NB4 (cell line): ENCODE data around the gene CERS2.

Source experiments
- MYC ChIP-seq: IDR thresholded peaks from 2 replicates; pipeline ENCODE4 v1.6.1; 2011; ENCODE audit warnings: low read depth, low read length
- TF ChIP-seq, protein P1 (sequence below): IDR thresholded peaks from one replicate; pipeline ENCODE4 v1.5.1; 2012; ENCODE audit warnings: low read depth, low read length

DNA sequence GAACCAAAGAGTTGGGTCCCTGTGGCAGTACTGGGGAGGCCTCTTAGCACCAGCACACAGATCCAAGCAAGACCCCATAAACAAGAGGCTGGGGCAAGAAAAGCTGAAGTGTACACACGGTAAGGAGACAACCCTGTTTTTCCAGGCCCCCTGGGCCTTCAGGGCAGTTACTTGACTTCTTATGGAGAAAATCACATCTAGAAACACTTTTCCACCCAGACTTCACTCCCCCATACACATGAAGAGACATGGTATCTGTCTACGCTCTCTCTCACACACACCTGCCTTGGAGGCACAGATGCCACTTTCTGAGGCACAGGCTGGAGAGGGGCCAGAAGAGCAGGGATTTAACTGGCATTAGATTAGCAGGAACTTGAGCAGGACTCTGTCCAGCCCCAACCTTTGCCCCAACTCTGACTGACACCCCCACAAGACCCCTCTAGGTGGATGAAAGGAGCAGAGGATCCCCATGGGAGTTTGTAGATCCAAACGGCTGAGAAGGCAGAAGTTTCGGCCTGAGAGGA lies 2.2 kb downstream of the CERS2 start:
- TF ChIP-seq, protein P1, sequence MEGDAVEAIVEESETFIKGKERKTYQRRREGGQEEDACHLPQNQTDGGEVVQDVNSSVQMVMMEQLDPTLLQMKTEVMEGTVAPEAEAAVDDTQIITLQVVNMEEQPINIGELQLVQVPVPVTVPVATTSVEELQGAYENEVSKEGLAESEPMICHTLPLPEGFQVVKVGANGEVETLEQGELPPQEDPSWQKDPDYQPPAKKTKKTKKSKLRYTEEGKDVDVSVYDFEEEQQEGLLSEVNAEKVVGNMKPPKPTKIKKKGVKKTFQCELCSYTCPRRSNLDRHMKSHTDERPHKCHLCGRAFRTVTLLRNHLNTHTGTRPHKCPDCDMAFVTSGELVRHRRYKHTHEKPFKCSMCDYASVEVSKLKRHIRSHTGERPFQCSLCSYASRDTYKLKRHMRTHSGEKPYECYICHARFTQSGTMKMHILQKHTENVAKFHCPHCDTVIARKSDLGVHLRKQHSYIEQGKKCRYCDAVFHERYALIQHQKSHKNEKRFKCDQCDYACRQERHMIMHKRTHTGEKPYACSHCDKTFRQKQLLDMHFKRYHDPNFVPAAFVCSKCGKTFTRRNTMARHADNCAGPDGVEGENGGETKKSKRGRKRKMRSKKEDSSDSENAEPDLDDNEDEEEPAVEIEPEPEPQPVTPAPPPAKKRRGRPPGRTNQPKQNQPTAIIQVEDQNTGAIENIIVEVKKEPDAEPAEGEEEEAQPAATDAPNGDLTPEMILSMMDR: no peak
- no peak for TF ChIP-seq MYC
